ENCODE data around the gene HTR2C.
"Not testable (repeated sequence)": the region's sequence is repeated elsewhere in the genome, so short reads cannot be mapped to it uniquely, and the experiment has no call there.

Gene HTR2C

DNA sequence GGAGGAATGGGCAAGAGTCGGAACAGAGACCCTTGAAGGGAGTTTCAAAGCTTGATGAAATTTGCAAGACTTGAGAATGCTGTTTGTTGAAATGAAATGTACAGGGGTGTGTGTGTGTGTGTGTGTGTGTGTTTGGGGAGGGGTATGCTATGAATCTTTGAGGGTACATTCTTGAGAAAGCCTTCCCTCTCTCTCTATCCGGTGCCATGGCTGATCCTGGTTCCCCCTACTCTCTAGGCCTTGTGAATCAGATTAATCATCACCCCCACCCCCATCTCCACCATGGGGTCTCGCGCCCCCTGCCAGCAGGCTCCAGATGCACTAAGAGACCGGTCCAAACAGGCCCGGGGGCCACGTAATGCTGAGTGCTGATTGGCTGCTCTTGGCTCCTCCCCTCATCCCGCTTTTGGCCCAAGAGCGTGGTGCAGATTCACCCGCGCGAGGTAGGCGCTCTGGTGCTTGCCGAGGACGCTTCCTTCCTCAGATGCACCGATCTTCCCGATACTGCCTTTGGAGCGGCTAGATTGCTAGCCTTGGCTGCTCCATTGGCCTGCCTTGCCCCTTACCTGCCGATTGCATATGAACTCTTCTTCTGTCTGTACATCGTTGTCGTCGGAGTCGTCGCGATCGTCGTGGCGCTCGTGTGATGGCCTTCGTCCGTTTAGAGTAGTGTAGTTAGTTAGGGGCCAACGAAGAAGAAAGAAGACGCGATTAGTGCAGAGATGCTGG lies at the start of gene HTR2C:
HTR2C (plus strand) TSS at position 441 of the 729 bp plus-strand sequence. CDS start 142,851 bp downstream, outside the sequence.
- DNase-seq, result no peak

DNA sequence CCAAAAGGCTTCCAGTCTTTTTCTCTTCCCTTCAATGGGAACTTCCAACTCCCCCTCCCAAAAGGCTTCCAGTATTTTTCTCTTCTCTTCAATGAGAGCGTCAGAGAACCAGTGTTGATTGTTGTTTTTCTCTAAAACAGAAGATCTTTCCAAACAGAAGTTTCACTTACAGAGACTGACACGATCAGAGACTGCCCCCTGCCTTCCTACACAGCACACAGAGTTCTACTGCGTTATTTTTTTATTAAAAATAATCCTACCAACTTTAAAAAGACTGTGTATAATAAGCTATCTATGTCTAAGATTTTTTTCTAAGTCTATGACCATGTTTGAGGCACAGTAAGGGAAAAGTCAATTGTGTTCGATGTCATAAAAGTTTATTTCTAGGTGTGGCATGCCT lies 3.5 kb upstream of the HTR2C start:
- no peak for DNase-seq

DNA sequence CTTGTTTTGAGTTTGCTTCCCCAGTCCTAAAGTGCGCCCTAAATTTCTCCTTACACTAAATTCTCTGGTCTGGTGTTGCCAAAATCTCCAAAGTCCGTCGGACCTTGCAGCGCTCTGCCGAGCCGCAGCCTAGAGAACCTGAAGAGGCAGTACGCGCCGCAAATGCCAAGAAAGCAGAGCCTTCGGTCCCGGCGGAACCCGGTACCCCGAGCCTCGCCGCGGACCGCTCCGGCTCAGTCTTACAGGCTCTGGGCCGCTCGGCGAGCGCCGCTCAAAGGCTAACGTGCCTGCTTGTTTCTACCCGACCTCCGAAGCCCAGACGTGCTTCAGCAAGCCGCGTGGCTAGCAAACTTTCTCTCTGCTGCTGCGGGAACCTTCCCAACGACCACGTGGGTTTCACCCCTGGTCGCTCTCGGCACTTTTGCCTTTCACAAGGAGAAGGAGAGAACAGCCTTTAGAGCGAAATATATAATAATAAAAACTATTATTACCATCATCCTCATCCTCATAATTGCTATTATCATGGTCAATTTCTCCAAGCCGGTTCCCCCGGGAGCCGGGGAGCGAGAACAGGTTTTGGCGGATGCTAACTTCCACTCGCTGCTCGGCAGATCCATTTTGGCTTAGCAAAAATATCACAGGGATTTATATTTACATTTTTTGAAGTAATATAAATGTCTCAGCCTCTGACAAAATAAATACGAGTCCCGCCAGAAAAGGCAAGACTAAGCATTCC lies 2.2 kb upstream of the HTR2C start:
- DNase-seq, result no peak

DNA sequence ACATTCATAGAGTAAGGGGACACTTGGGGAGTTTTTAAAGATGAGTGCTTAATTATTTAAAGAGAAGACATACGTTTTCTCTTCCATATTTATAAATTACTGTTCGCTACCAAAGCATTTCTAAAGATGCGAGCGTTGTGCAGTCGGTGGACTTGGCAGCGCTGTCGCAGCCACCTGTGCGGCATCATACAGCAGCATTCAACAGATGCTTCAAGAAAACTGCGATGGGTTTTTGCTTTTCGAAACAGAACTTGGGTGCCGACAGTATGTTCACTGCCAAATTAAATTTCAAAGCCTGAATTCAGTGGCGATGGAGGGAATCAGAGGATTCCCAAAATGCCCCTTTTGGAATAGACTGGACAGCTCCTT lies 1.6 kb upstream of the HTR2C start:
- DNase-seq, result no peak

DNA sequence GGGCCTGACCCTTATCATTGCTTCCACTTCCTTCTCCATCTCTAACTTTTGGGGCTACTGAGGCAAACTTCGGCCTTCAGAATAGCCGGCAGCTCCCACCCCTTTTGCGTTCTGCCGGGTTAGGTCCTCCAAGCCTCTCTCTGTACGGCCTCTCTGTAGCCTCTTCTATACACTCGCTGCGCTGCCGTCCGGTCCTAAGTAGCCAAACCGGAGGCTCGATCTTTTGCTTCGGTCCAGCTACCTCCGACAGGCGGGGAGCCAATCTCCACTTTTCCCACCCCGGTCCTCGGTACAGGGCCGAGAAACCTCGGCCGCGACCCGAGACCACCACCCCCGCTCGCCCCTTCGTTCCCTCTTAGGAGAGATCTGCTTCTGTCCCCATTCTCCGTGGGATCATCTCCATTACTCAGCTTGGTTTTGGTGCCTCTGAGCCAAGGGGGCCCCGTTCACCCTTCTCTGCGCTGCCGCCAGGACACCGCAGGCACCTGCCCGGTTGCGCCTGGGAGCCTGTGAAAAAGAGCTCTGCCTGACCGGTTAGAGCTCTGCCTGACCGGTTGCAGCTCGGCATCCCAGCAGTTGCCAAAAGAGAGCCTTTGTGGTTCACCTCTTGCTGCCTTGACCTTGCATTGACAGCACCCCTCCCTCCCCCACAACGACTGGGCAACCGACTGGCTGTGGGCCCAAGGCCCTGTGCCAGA lies 1.0 kb upstream of the HTR2C start:
- no peak for DNase-seq

DNA sequence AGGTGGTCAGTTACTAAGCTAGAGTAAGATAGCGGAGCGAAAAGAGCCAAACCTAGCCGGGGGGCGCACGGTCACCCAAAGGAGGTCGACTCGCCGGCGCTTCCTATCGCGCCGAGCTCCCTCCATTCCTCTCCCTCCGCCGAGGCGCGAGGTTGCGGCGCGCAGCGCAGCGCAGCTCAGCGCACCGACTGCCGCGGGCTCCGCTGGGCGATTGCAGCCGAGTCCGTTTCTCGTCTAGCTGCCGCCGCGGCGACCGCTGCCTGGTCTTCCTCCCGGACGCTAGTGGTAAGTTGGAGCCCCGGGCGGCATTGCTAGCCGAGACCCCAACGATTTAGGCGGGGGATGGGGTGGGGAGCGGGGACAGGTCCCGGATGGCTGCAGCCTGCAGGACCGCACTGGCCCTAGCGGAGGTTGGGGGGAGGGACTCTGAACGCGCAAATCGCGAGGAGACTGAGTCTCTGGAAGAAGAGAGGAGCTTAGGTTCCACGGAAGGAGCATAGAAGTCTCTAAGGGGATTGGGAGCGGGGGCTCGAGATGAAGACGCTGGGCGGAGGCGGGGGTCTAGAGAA lies 573 bp downstream of the HTR2C start:
- DNase-seq, result no peak

DNA sequence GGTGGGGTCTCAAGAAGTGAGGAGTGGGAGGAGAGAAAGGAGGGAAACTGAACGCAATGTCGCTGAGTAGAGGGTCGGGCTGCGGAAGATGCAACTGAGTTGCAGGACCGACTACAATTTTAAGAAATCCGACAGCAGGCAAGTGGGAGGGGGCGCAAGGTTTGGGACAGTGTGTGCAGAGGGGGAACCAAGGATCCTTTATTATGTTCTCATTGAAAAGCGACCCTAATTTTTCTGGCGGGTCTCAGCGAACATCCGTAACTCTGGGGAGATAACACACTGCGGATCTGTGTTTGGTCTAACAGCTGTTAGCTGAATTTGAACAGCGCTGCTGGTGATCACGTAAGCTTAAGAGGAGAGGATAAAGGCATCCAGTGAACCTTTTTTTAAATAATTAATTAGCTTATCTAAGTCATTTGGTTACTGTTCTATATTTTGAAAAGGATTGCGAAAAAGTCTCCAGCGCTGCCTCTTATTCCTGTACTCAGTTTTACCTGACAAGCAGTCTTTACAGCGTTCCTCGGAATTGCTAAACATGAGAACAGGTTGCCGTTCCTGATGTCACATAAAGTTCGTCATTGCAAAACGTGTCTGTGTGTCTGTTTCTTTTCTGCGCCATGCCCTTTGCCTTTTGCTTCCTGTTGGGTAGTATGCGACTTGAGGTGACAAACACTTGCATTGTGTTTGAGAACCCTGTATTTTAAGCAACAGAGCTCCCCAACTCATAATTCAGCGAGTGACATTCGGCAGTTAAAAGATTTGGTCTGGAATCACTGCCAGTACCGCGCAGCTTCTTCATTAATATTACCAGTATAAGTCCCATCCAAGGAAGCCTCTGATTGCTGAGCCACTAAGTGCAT lies 1.3 kb downstream of the HTR2C start:
- no peak for DNase-seq

DNA sequence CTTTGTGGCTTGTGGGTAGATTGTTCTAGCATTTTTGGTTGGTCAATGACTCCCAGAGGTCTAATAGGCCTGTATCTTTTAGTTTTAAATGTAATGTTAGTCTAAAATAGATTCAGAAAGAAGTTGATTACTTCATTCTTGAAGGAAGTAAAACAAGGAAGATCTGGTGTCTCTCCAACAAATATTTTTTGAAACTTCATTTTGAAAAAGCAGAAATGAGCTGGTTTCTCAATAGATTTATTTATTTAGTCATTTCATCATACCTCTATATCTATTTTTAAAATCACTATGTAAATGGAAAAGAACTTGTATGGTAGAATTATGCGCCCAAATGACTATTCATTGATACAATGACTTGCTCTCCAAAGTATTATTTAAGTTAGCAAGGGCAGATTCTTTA lies 7.2 kb downstream of the HTR2C start:
- DNase-seq, result no peak

DNA sequence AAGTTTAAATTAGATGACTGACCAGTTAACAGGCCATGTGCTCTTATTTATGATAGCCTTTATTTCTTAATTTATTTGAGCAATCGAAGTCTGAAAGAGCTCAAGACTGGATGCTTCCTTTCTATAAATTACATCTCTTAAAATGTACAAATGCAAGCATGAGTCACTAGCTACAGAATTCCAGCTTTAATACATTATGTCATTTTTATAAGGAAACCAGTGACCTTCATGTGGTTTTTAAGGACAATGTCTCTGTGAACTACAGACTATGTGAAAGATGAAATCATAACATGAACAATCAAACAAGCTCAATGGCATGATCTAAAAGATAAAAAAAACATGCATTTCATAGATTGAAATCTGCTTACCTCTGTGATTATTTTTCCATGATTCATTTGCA lies 15.4 kb downstream of the HTR2C start:
- DNase-seq, result no peak

DNA sequence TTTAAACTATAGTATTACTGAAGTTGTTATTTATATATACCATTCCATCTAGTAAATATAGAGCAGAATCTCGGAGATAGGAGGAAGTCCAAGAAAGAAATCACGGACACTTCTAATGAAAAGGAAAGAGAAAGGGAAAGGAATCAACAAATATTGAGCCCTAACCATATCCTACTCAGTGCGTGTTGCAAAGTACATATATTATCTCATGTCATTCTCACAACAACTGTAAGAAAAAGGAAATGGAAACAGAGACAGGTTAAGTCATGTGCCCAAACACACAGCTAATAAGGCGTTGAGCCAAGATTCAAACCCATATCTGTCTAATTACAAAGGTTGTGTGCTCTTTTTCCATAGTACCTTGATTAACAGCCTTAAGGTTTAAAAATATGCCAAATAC lies 16.0 kb downstream of the HTR2C start:
- DNase-seq, result no peak

DNA sequence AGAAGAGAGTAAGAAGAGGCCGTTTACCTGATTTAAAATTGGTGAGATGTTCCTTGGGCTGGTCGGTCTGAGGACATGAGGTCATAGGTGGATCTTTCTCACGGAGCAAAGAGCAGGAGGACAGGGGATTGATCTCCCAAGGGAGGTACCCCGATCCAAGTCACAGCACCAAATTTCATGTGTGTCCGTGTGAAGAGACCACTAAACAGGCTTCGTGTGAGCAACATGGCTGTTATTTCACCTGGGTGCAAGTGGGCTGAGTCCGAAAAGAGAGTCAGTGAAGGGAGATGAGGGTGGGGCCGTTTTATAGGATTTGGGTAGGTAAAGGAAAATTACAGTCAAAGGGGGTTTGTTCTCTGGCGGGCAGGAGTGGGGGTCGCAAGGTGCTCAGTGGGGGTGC lies 22.7 kb downstream of the HTR2C start:
- DNase-seq, result not testable (repeated sequence)

DNA sequence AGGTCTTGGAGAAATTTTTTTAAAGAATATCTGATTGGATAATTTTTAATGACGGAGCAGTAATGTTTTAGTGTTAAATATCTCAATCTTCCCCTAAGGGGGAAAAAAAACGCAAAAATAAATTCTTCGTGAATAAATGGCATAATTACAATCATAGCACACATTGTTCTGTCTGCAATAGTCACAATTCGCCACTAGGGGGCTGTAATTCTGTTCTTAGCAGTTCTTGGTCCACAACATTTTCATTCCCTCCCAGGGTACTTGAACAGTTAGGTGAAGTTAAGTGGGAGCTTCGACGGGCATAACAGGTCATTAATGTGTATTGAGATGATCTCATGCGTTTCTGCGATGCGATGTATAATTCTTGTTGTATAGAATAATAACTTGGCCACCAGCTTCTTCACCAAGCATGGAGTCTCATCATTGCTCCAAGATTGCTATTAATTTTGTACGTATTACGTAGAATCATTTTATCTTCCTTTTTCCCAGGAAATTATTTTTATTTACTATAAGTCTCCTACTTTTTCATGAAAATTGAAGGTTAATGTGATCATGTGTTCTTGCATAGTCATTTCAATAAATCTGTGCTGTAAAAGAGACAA lies 27.2 kb downstream of the HTR2C start:
- DNase-seq, result no peak

DNA sequence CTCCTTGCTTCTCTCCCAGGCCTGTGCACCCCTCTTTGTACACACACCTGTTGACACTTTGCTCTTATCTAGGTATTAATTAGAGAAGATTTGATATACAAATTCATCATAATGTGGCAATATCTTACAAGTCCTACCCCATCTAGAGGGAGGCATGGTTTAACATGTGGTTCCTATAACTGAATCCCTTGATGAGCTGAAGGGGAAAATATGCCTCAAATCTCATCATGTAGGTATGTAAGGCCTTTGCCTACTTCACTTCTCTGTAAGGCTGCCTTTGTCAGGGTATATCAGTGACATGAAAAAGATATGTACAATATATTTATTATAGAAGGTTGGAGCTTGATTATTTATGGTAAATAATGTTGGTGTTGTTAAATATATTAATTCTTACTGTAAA lies 31.9 kb downstream of the HTR2C start:
- DNase-seq, result no peak

DNA sequence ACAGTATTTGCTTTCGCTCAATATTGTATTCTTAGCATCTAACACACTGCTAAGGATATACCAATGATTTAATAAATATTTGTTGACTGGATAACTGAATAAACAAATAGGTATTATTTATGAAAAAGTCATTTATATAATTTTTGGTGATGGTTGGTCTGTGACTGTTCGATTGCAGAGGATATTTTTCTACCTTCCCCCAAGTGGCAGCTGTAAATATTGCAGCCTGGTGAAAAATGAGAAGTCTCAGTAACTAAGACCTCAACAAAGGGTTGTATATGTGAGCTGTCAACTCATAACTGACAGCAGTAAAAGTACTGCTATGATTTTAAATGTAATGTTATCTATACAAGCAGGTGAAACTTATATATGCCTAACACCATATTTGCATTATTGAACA lies 36.0 kb downstream of the HTR2C start:
- no peak for DNase-seq

DNA sequence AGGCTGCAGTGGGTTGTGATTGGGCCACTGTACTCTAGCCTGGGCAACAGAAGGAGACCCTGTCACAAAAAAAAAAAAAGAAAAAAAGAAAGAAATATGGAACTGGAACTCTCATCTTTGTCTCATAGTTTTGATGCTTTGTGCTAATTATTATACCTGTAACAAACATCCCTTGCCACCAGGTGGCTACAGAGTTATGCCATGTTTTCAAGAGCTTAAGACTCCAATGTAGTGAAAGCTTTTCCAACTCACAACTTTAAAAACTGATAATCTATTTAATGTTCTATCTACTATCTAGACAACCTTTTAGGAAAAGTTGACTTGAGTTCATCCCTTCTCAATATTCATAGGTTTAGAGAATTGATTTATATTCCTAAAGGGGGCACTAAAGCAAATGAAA lies 42.4 kb downstream of the HTR2C start:
- DNase-seq, result no peak

DNA sequence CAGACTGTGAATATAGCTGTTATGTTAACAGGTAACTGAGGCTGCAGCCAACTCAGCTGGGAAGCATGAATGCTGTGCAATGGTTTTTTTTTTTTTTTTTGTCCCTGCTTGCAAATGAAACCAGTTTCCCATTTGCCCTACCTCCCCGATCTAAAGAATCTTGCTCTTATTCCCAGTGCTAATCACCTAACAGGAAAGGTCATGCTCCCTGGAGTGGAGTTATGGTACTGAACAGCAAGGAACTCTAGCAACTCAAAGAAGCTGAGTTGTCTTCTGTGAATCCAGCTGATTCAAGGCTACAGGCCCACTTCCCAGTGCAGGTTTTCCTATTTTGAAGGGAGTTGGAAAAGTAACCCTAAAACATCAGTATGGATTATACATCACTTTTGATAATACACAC lies 52.1 kb downstream of the HTR2C start:
- no peak for DNase-seq

DNA sequence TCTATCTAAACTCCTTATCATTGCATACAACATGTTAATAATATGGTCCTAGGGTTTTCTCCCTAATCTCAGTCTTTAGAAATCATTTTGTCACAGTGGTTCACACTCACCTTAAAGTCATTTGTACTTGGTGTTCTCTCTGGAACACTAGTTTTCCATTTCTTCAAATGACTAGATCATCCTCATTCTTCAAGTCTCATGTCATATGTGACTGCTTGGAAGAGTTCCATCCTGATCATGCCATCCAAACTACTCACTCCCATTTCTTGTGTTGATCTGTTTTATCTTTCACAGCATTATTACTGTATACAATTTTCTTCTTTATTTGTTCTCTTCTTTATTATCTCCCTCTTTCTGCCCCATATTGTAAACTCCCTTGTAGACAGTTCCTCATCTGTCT lies 66.5 kb downstream of the HTR2C start:
- no peak for DNase-seq

DNA sequence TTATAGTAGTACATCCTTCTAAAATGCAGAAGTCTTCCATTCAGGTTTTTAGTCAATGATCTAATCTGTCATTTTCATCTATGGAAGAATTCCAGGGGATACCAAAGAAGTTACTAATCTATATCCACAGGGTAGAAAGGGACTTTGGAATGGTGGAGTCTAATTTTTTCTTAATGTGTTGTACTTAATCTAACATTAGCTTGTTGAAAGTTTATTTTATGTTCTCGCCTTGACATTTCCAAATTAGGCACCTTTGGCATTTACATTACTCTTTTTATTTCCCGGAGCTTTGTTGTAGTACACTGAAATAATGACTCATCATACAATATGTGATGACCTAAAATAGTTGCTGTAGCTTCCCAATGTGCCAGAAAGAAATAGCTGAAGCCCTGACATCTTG lies 91.5 kb downstream of the HTR2C start:
- no peak for DNase-seq

DNA sequence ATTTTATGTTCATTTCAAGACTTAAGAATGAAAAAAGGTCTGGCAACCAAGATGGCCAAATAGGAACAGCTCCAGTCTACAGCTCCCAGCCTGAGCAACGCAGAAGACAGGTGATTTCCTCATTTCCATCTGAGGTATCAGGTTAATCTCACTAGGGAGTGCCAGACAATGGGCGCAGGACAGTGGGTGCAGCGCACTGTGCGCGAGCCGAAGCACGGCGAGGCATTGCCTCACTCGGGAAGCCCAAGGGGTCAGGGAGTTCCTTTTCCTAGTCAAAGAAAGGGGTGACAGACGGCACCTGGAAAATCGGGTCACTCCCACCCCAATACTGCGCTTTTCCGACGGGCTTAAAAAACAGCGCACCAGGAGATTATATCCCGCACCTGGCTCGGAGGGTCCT lies 116.6 kb downstream of the HTR2C start:
- DNase-seq, result not testable (repeated sequence)

DNA sequence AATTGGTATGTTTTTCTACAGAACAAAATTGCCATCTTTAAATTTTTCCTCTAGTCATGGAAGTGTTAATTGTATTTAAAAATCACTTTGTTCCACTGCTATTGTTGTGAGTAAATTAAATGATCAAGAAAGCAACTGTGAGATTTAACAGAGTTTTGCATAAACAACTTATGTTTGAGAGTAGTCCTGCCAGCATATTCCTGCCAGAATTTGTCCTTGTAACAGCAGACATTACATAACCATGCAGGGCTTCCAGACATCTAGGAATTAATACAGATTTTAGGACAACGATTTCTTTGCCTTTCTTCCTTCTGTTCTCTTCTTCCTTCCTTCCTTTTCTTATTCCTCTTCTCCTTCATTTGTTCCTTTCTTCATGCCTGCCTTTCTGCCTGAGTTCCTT lies 125.5 kb downstream of the HTR2C start:
- no peak for DNase-seq

DNA sequence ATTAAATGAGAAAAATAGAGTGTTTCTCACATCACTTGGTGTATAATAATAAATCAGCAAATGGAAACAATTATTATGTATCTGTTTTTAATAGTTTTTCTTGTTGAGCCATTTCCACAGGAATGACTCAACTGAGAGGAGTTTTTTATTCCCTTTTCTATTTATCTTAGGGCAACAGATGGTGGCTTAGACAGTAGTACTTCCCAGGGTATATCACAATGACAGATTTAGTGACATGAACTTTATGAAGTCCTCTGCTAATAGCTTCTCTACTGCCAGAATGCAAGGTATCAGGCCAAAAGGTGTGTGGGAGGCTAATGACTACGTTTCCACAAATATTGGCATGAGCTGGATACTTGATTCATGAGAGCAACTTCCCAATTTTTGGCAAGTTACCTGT lies 126.7 kb downstream of the HTR2C start:
- no peak for DNase-seq

DNA sequence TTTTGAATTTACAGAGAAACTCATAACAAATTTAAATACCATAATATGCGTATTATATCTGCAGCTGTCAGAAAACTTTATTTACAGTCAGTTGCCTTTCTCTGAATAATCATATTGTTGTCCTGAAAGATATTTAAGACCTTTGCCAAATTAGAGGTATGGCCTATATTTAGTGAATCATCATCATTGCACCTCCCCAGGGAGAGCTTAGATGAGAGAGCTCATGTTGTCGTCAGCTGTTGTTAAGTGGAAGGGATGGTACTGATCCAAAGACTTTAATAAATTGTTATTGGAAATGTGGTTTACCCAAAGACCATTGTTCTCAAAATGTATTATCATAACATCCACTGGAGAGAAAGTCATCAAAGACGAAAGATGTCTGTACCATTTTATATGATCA lies 128.6 kb downstream of the HTR2C start:
- no peak for DNase-seq
